GM12864 (cell line): ENCODE measurements around the gene HOPX.

Source experiments
- DNase-seq: peaks from one replicate; pipeline ENCODE4 v3.0.0-alpha.2; 2011; ENCODE audit warnings: low read depth
- H3K4me3 ChIP-seq: 2 replicates; pipeline ENCODE4 v1.5.1; 2011; ENCODE audit warnings: mild to moderate bottlenecking, low read depth, low read length, control low read depth
- TF ChIP-seq, protein P1 (sequence below): IDR thresholded peaks from 2 replicates; pipeline ENCODE4 v1.5.1; 2011; ENCODE audit warnings: low read depth, mild to moderate bottlenecking, moderate library complexity, low read length, control low read depth, inconsistent platforms; ENCODE audit errors: missing control alignments

The HOPX gene

DNA sequence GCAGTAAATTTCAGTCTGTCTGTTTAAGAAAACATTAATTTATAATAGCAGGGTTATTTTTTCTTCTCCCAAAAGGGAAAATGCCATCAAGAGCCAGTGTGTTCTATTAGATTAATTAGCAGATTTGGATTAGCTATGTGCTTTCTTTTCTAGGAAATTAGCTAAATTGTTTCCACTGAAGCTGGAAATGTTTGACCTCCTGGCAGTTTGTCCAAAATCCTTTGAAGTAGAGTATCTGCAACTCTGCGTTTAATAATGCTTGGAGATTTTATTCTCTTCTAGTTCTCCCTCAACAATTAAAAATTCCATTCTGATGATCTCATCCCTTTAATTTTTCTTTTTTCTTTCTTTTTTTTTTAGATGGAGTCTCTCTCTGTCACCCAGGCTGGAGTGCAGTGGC, 27.1 kb upstream of the HOPX start:
- DNase-seq, result no peak
- TF ChIP-seq, protein P1, sequence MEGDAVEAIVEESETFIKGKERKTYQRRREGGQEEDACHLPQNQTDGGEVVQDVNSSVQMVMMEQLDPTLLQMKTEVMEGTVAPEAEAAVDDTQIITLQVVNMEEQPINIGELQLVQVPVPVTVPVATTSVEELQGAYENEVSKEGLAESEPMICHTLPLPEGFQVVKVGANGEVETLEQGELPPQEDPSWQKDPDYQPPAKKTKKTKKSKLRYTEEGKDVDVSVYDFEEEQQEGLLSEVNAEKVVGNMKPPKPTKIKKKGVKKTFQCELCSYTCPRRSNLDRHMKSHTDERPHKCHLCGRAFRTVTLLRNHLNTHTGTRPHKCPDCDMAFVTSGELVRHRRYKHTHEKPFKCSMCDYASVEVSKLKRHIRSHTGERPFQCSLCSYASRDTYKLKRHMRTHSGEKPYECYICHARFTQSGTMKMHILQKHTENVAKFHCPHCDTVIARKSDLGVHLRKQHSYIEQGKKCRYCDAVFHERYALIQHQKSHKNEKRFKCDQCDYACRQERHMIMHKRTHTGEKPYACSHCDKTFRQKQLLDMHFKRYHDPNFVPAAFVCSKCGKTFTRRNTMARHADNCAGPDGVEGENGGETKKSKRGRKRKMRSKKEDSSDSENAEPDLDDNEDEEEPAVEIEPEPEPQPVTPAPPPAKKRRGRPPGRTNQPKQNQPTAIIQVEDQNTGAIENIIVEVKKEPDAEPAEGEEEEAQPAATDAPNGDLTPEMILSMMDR, result no peak
- H3K4me3 ChIP-seq, result no peak overlapping the region

- H3K4me3 ChIP-seq, result no peak overlapping the region
- no peak for DNase-seq
- TF ChIP-seq, protein P1, result no peak
Observed at GRCh38 chr4:56705966-56706365, 24.9 kb upstream of the HOPX start.

DNA sequence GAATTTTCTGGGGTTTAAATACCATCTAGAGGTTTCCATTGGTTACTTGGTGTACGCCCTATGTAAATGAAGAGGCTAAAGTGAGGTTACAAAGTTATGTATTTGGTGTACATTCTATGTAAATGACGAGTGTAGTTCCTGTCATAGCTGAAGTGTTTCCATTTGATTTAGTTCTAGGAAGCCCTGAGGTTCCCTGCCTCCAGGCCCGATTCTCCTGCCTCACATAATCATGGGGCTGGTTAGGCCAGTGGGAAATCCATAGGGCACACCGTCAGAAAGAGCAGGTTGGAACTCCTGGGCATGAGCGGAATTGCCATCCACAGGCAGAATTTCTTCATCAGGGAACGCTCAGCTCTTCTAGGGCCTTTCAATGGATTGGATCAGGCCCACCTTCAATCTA, 24.2 kb upstream of the HOPX start:
- DNase-seq, result no peak
- H3K4me3 ChIP-seq, result no peak overlapping the region
- TF ChIP-seq, protein P1, result no peak

- no peak for DNase-seq
- H3K4me3 ChIP-seq, result no peak overlapping the region
- TF ChIP-seq, protein P1, result no peak
Observed at GRCh38 chr4:56704089-56704871, 23.2 kb upstream of the HOPX start.

DNA sequence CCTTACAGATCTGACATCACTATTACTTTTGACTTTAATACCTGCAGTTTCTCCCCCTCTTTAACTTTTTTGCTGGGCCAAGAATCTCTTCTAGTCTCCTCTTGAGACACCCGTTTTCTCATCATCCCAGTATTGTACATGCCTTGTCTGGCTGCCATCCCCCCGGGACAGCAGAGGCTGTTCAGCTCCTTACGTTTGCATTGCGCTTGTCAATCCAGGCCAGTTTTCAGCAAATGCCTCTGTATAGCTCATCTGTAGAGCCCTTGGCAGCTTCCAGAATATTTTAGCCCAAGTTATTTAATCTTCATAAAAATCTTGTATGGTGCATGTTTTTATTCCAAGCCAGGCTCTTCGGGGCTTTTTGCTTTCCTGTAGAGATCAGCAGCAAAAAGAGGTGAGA, 22.3 kb upstream of the HOPX start:
- H3K4me3 ChIP-seq, result no peak overlapping the region
- no peak for DNase-seq
- TF ChIP-seq, protein P1, result no peak

- no peak for DNase-seq
- TF ChIP-seq, protein P1, result no peak
- H3K4me3 ChIP-seq, result no peak overlapping the region
Observed at GRCh38 chr4:56701644-56702043, 20.5 kb upstream of the HOPX start.

DNA sequence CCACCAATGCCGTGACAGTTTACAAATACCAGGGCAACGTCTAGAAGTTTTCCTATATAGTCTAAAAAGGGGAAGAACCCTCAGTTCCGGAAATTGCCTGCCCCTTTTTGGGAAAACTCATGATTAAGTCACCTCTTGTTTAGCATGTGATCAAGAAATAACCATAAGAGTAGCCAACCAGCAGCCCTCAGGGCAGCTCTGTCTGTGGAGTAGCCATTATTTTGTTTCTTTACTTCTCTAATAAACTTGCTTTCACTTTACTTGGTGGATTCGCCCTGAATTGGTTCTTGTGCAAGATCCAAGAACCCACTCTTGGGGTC, 20.0 kb upstream of the HOPX start:
- H3K4me3 ChIP-seq, result no peak overlapping the region
- no peak for DNase-seq

More for the DNA sequence above, 20.0 kb upstream of the HOPX start:
- TF ChIP-seq, protein P1, result no peak
